HL-60 (cell line): Measurements from ENCODE around the gene ALDH1B1.

Source experiments
- DNase-seq, 2 experiments: peaks; one replicate each; pipeline ENCODE4 v3.0.0-alpha.2; 2010 to 2020; ENCODE audit warnings: low read depth in 1 of 2, low spot score in 1 of 2
- H3K27ac ChIP-seq: fragments of 250-450 bp; sonication (Bioruptor Pico); replicated peaks from 2 replicates; pipeline ENCODE4 v1.5.1; 2020; ENCODE audit warnings: mild to moderate bottlenecking, moderate library complexity
- H3K27me3 ChIP-seq: fragments of 250-450 bp; sonication (Bioruptor Pico); 2 replicates; pipeline ENCODE4 v1.5.1; 2021; ENCODE audit warnings: mild to moderate bottlenecking, moderate library complexity; ENCODE audit not compliant: insufficient read depth, poor library complexity, severe bottlenecking
- H3K4me3 ChIP-seq: replicated peaks from 2 replicates; pipeline ENCODE4 v1.5.1; 2011; ENCODE audit warnings: mild to moderate bottlenecking, control low read depth, low read length; ENCODE audit not compliant: insufficient read depth
- GABPA ChIP-seq: IDR thresholded peaks from 2 replicates; pipeline ENCODE4 v1.6.1; 2012; ENCODE audit warnings: low read depth
- POLR2AphosphoS5 ChIP-seq: IDR thresholded peaks from 2 replicates; pipeline ENCODE4 v1.6.1; 2012; ENCODE audit warnings: low read depth
- REST ChIP-seq: IDR thresholded peaks from 2 replicates; pipeline ENCODE4 v1.6.1; 2012; ENCODE audit warnings: low read depth; ENCODE audit not compliant: insufficient replicate concordance
- SPI1 ChIP-seq: IDR thresholded peaks from 2 replicates; pipeline ENCODE4 v1.6.1; 2012; ENCODE audit warnings: low read depth, mild to moderate bottlenecking, borderline replicate concordance
- TF ChIP-seq, protein P1 (sequence below): IDR thresholded peaks from one replicate; pipeline ENCODE4 v1.5.1; 2011; ENCODE audit warnings: low read length, control low read depth, inconsistent platforms; ENCODE audit not compliant: insufficient read depth

Gene ALDH1B1

DNA sequence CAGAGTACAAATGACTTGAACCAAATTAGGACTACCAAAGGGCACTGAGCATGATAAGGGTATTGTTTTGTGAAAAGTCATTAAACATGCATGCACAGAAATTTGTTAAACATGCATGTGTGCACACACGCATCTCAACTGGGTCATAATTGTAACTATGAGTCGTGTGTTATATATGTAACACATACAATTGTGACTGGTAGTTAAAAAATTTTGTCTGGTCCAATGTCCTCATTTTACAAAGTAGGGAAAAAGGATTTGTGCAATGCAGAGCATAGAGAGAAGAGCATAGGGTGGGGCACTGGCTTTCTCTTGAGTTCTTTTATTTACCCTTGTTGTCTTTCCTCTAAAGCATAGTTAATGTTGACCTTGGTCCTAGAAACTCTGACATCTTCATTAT lies 51.1 kb downstream of the ALDH1B1 start:
- no peak overlapping the region for H3K4me3 ChIP-seq
- H3K27me3 ChIP-seq: no peaks in the 10 kb centered on the region
- H3K27ac ChIP-seq: no peak overlapping the region
- no peak for DNase-seq
- TF ChIP-seq GABPA (no peak), SPI1 (no peak), POLR2AphosphoS5 (no peak), REST (no peak)
- TF ChIP-seq, protein P1, sequence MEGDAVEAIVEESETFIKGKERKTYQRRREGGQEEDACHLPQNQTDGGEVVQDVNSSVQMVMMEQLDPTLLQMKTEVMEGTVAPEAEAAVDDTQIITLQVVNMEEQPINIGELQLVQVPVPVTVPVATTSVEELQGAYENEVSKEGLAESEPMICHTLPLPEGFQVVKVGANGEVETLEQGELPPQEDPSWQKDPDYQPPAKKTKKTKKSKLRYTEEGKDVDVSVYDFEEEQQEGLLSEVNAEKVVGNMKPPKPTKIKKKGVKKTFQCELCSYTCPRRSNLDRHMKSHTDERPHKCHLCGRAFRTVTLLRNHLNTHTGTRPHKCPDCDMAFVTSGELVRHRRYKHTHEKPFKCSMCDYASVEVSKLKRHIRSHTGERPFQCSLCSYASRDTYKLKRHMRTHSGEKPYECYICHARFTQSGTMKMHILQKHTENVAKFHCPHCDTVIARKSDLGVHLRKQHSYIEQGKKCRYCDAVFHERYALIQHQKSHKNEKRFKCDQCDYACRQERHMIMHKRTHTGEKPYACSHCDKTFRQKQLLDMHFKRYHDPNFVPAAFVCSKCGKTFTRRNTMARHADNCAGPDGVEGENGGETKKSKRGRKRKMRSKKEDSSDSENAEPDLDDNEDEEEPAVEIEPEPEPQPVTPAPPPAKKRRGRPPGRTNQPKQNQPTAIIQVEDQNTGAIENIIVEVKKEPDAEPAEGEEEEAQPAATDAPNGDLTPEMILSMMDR: no peak

DNA sequence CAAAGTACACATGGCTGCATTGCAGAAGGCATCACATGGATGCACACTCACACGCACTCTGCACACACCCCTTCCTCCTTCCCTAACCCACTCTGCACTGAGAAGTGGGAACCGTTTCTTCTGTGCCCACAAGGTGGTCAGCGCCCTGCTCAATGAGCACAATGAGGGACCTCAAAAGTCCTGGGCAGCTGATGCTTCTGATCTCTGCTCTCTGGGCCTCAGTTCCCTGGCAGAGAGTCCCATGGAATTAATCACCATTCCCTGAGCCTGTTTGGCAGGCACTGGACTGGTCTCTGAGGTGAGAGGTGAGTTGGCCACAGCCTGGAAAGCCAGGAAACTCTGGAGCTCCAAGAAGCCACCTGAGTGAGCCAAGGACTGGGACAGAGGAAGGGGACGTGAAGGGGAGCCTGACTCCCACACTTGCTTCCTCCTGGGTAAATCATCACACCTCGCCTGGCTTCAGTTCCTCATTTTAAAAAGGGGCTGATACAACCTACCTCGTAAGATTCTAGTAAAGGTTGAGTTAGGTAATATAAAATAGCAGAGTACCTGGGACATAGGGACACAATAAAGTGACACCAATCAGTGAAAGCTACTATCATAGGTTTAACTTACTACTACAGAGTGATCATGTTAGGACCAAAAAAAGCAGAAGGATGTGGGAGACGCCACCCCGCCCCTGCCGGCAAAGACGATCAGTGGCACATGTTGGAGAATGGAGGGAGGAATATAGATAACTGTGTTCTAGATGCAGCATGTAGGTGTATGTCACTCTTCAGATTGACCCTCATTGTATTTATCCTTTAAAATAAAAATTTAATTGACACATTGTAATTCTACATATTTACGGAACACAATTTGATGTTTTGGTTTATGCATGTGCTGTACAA lies 52.9 kb downstream of the ALDH1B1 start:
- TF ChIP-seq SPI1 (peak; percentile 84), POLR2AphosphoS5 (no peak)

DNA sequence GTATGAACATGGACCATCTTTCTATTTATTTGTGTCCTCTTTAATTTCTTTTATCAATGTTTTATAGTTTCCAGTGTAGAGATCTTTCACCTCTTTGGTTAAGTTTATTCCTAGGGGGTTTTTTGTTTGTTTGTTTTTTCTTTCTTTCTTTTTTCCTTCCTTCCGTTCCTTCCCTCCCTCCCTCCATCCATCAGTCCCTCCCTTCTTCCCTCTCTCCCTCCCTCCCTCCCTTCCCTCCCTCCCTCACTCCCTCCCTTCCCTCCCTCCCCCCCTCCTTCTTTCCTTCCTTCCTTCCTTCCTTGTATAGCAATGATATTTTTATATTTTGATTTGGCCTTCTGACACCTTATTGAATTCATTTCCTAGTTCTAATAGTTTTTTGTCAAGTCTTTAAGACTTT lies 55.2 kb downstream of the ALDH1B1 start:
- Histone ChIP-seq H3K27ac (no peak overlapping the region), H3K4me3 (no peak overlapping the region), H3K27me3 (peaks cover 3% of the 10 kb centered on the region)
- no peak for DNase-seq
- TF ChIP-seq REST: no peak
- no peak for TF ChIP-seq GABPA
- TF ChIP-seq SPI1: no peak
- no peak for TF ChIP-seq POLR2AphosphoS5

More for the DNA sequence above, 52.9 kb downstream of the ALDH1B1 start:
- DNase-seq: peak in 1 of 2 experiments; percentile 32
- Histone ChIP-seq H3K4me3 (no peak overlapping the region), H3K27me3 (peaks cover 3% of the 10 kb centered on the region), H3K27ac (no peak overlapping the region)
